GM15510 (cell line): ENCODE data around the gene ACVR2A.

Experiments used
- POLR2A ChIP-seq: IDR thresholded peaks from 3 replicates; pipeline ENCODE4 v1.6.1; 2011; ENCODE audit warnings: borderline replicate concordance; ENCODE audit not compliant: insufficient read length; ENCODE audit errors: extremely low read depth

The ACVR2A gene

GRCh38 chr2:147844697-147845410, at the start of gene ACVR2A:
Gene ACVR2A, plus strand, starts transcription at chr2:147845029. Its CDS starts 124 bp downstream, at chr2:147845153.
- no peak for TF ChIP-seq POLR2A

GRCh38 chr2:147800316-147800715, 44.5 kb upstream of the ACVR2A start:
- TF ChIP-seq POLR2A = no peak

GRCh38 chr2:147806846-147807245, 38.0 kb upstream of the ACVR2A start:
- TF ChIP-seq POLR2A = no peak

- no peak for TF ChIP-seq POLR2A
These were observed 36.3 kb upstream of the ACVR2A start for GRCh38 chr2:147808520-147808919.

GRCh38 chr2:147810883-147811765, 33.7 kb upstream of the ACVR2A start:
- no peak for TF ChIP-seq POLR2A

GRCh38 chr2:147818741-147819140, 26.1 kb upstream of the ACVR2A start:
- TF ChIP-seq POLR2A = no peak

GRCh38 chr2:147824620-147825019, 20.2 kb upstream of the ACVR2A start:
- no peak for TF ChIP-seq POLR2A

GRCh38 chr2:147826278-147827087, 18.3 kb upstream of the ACVR2A start:
- no peak for TF ChIP-seq POLR2A

GRCh38 chr2:147827088-147827375, 17.8 kb upstream of the ACVR2A start:
- TF ChIP-seq POLR2A = no peak

- no peak for TF ChIP-seq POLR2A
These were observed 15.7 kb upstream of the ACVR2A start for GRCh38 chr2:147829106-147829505.

- no peak for TF ChIP-seq POLR2A
These were observed 8.7 kb upstream of the ACVR2A start for GRCh38 chr2:147836099-147836498.

GRCh38 chr2:147843391-147843863, 1.4 kb upstream of the ACVR2A start:
- no peak for TF ChIP-seq POLR2A

GRCh38 chr2:147843864-147844696, 749 bp upstream of the ACVR2A start:
- TF ChIP-seq POLR2A = peak; percentile 34

GRCh38 chr2:147845411-147845971, 662 bp downstream of the ACVR2A start:
- TF ChIP-seq POLR2A = no peak
